ENCODE data around the gene ABHD17C.
A peak's percentile ranks its signal among the peaks of the same experiment; 100 is the strongest.

ABHD17C gene

DNA sequence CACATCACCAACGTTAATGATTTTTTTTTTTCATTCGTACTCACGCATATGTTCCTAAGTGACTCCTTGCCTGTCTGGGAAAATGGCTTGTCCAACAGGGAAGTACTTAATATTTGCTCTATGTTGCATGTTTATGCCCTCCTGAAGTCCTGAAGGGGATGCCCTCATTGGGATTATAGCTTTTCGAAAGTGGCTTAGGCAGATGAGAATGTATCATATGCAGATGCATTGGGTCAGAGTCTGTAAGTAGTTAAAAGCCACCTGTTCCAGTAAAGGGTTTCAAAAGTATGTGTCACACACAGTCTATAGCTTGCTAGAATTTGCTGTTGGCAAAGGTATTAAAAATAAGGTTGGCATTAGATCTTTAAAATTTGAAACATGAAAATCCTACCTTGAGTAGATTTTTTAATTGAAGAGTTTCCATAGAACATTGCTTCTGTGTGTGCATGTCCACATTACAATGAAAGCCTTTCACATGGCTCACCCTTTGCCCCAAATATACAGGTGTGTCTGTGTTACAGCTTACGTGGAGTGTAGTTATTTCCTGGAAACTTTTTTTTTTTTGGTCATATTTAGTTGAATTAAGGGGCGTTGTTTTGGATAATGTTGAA, 2.1 kb downstream of the ABHD17C start:
- H3K27me3 Mint-ChIP-seq = peaks cover 5% of the 10 kb centered on the region
- H3K27ac Mint-ChIP-seq = no peak overlapping the region
- H3K36me3 Mint-ChIP-seq = no peaks in the 10 kb centered on the region
- H3K4me3 Mint-ChIP-seq = peak overlapping the region; percentile 5
- DNase-seq (ENCODE audit: low spot score in 2 of 2) (no peak), ATAC-seq (ENCODE audit: low read depth) (no peak)
- no peaks in the 10 kb centered on the region for H3K9me3 Mint-ChIP-seq
- H3K4me1 Mint-ChIP-seq = peaks cover 9% of the 10 kb centered on the region

DNA sequence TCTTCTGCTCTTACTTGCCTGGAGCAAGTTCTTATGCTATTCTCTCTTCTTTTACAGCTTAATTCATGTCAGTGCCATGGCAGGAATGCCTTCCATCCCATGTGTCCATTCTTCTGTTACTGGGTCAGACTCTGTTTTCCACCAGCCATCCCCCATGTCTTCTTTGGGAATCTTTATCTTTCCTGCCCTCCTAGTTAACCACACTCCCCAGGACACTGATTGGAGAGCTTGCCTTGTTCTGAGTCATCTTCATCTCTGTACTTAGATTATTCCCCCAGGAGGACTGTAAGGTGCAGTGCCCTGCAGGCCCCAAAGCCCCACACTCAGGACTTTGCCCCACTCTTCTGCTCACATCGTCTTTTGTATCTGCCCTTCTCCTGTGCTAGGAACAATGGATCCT, 3.6 kb downstream of the ABHD17C start:
- H3K9me3 Mint-ChIP-seq = no peaks in the 10 kb centered on the region

DNA sequence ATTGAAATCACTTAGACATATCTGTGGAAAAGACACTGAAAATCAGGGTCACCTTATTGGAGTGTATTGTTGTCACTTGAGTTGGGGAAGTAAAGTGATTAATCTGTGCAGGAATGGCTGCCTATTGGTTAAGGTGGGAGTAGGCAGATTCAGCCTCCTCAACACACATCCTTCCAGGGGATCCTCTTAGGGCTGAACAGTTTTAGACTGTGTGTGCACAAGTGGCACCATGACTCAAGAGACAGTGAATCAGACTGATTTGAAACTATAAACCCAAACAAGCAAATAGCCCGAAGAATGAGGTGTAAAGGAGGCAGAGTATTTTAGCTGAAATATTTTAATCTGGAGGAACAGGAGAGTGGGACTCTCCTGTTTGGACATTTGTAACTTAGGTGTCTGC, 4.9 kb downstream of the ABHD17C start:
- no peak for DNase-seq (ENCODE audit: low spot score in 2 of 2)

More for the DNA sequence above, 3.6 kb downstream of the ABHD17C start:
- ATAC-seq (ENCODE audit: low read depth) (no peak), DNase-seq (ENCODE audit: low spot score in 2 of 2) (no peak)
- Mint-ChIP-seq H3K4me1 (peaks cover 9% of the 10 kb centered on the region), H3K27ac (no peak overlapping the region), H3K4me3 (no peak overlapping the region), H3K36me3 (no peaks in the 10 kb centered on the region), H3K27me3 (peaks cover 6% of the 10 kb centered on the region)

DNA sequence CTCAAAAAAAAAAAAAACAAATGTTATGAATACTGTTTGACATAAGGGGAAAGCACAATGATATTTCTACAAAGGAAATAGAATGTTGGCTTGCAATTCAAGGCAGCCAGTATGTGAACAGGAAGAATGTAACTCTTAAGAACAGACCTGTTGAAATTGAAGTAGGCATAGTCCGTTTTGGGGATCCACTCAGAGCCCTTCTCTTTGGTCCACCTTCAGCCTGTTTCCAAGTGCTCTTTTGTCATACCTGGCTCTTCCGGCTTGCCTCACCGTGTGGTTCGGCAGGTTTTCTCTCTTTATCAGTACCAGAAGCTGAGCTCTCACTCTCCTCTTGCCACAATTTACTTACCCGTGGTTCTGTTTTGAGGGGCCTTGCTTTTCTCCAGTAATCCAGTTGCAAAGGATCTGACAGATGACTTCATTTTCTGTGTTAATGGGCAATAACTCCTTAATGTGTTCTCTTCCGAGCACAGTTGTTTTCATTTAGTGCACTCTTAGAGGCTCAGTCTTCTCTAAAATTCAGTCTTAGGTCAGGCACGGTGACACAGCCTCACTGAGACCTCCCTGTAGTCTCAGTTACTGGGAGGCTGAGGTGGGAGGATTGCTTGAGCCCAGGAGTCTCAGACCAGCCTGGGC, 6.7 kb downstream of the ABHD17C start:
- DNase-seq (ENCODE audit: low spot score in 2 of 2) (no peak), ATAC-seq (ENCODE audit: low read depth) (no peak)
- Mint-ChIP-seq H3K27ac (no peak overlapping the region), H3K27me3 (peaks cover 8% of the 10 kb centered on the region), H3K9me3 (no peaks in the 10 kb centered on the region), H3K4me1 (no peaks in the 10 kb centered on the region), H3K4me3 (no peak overlapping the region), H3K36me3 (no peaks in the 10 kb centered on the region)

More for the DNA sequence above, 4.9 kb downstream of the ABHD17C start:
- no peak for ATAC-seq (ENCODE audit: low read depth)
- no peak overlapping the region for H3K4me3 Mint-ChIP-seq
- H3K27me3 Mint-ChIP-seq = peaks cover 8% of the 10 kb centered on the region
- H3K36me3 Mint-ChIP-seq = no peaks in the 10 kb centered on the region
- H3K4me1 Mint-ChIP-seq = peaks cover 5% of the 10 kb centered on the region
- no peaks in the 10 kb centered on the region for H3K9me3 Mint-ChIP-seq
- no peak overlapping the region for H3K27ac Mint-ChIP-seq

DNA sequence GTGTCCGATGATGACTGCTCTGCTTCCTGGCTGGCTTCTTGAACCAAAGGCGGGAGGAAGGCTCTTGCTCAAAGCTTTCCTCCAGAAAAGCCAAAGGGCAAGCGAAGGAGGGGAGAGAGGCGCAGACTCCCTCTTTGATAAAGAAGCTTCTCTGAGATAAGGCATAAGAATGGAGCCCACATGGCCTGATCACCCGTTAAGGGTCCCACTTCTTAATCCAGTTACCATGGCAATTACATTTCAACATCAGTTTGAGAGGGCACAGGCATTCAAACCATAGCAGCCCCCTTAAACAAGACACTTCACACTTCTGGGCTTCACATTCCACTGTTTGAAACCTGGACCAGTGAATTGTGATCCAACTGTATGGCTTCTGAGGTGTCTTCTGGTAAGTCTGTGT, 8.0 kb downstream of the ABHD17C start:
- H3K4me1 Mint-ChIP-seq = no peaks in the 10 kb centered on the region
- H3K4me3 Mint-ChIP-seq = no peak overlapping the region
- H3K36me3 Mint-ChIP-seq = no peaks in the 10 kb centered on the region
- ATAC-seq (ENCODE audit: low read depth) (no peak), DNase-seq (ENCODE audit: low spot score in 2 of 2) (no peak)
- H3K27ac Mint-ChIP-seq = no peak overlapping the region
- H3K9me3 Mint-ChIP-seq = no peaks in the 10 kb centered on the region
- H3K27me3 Mint-ChIP-seq = peaks cover 8% of the 10 kb centered on the region

DNA sequence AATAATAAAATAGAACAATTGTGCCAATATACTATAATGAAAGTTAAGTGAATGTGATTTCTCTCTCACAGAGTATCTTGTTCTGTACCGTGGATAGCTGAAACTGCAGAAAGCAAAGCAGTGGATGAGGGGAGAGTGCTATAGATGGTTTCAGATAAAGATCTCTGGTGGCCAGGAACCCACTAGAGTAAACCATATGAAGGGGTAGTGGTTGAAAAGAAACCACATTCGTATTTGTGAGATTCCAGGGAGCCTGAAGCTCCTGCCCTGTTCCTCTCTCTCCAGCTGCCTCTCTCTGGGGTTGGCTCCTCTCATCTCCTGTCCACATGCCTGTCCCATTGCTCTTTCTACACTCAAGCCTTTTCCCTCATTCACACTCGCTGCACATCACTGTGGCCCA, 8.9 kb downstream of the ABHD17C start:
- Mint-ChIP-seq H3K27ac (no peak overlapping the region), H3K36me3 (no peaks in the 10 kb centered on the region), H3K4me1 (no peaks in the 10 kb centered on the region), H3K27me3 (peaks cover 5% of the 10 kb centered on the region), H3K9me3 (no peaks in the 10 kb centered on the region), H3K4me3 (no peak overlapping the region)
- DNase-seq (ENCODE audit: low spot score in 2 of 2) (no peak), ATAC-seq (ENCODE audit: low read depth) (no peak)

DNA sequence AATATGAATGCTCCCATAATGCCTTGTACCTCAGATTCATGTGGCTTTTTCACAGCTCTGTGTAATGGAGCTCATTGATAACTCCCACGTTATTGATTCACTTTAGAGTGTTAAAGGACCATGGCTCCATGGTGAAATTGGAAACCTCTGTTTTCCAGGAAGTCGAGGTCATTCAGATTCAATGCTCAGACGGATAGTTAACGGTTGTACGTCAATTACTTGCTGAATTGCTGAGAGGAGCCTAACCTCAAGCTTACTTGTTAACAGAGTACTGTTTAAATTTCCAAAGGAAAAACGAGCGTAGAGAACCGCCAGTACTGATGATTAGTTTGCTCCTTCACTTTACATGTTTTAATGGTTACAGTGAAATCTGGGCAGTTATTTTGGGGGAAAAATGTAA, 11.1 kb downstream of the ABHD17C start:
- DNase-seq (ENCODE audit: low spot score in 2 of 2) (no peak), ATAC-seq (ENCODE audit: low read depth) (no peak)
- Mint-ChIP-seq H3K4me3 (no peak overlapping the region), H3K27me3 (peaks cover 3% of the 10 kb centered on the region), H3K9me3 (no peaks in the 10 kb centered on the region), H3K4me1 (no peaks in the 10 kb centered on the region), H3K27ac (no peak overlapping the region), H3K36me3 (no peaks in the 10 kb centered on the region)

DNA sequence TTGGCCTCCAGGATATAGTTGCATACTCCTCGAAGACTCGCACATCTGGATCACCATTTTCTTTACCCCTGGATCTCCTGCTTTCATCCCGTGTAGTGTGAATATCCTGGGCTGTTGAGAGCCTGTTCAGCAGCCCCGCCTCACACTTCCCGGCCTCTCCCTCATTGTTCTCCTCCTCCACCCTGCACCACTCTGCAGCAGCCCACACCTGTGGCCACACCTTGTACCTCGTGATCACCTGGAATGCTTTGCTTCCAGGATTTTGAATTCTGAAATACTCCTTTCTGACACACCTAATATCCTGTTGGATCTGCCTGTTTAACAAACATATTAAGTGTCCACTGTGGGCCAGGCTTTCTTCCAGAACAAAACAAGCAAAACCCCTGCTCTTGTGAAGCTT, 14.4 kb downstream of the ABHD17C start:
- H3K27ac Mint-ChIP-seq = no peak overlapping the region
- H3K36me3 Mint-ChIP-seq = no peaks in the 10 kb centered on the region
- no peaks in the 10 kb centered on the region for H3K27me3 Mint-ChIP-seq
- H3K4me1 Mint-ChIP-seq = no peaks in the 10 kb centered on the region
- H3K4me3 Mint-ChIP-seq = no peak overlapping the region
- ATAC-seq (ENCODE audit: low read depth) (no peak), DNase-seq (ENCODE audit: low spot score in 2 of 2) (no peak)
- no peaks in the 10 kb centered on the region for H3K9me3 Mint-ChIP-seq

DNA sequence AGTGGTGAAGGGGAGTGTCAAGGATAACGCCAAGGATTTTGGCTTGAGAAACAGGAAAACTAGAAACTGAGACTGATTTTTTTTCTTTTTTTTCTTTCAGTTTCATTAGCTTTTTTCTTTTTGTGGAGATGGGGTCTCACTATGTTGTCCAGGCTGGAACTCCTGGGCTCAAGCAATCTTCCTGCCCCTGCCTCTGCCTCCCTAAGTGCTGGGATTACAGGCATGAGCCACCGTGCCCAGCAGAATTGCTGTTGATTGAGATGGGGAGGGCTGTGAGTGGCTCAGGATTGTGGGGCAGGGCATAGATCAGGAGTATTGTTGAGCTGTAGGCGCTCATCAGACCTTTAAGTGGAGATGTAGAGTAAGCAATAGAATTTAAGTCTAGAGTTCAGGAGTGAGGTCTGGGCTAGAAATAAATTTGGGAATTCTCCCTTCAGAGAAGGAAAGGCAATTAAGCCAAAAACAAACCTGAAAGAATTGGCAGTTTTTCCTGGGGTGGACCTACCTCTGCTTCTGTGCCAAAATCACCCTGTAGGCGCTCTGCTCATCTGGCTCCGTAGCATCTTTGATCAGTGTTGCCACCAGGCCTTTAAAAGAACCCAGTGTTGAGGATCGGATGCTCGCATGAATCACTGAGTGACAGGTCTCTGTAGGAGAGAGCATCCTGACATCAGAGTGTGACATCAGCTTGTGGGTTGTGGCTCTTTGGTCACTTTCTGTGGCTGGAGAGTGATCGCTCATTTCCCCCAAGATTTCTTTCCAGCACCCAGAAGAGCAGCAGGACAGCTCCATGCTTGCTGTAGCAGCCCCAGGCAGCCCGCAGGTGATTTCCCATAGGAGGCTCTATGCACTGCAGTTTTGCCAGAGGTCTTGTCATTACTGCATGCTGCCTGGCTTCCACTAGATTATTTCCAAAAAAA, 15.8 kb downstream of the ABHD17C start:
- DNase-seq (ENCODE audit: low spot score in 2 of 2) (no peak), ATAC-seq (ENCODE audit: low read depth) (no peak)
- Mint-ChIP-seq H3K27ac (no peak overlapping the region), H3K4me3 (no peak overlapping the region), H3K9me3 (no peaks in the 10 kb centered on the region), H3K27me3 (no peaks in the 10 kb centered on the region), H3K4me1 (no peaks in the 10 kb centered on the region), H3K36me3 (no peaks in the 10 kb centered on the region)

DNA sequence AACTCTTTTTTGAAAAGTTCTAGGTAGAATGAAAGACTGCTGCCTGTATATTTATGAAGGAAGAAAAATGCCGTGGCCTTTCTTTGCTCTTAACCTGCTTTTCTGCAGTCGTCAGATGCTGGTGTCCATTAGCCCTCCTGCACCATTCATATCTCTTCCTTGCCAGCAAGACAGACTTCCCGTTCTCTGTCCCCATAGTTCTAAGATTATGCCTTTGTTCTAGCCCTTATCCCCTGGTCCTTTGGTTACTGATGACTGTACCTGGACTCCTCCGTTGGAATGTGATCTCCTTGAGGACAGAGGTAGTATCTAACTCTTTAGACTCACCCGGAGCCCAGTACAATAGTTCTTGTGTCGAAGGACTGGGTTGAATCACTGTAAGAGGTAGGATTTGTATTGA, 16.8 kb downstream of the ABHD17C start:
- no peak overlapping the region for H3K27ac Mint-ChIP-seq
- H3K4me3 Mint-ChIP-seq = no peak overlapping the region
- DNase-seq (ENCODE audit: low spot score in 2 of 2) (no peak), ATAC-seq (ENCODE audit: low read depth) (no peak)
- H3K36me3 Mint-ChIP-seq = no peaks in the 10 kb centered on the region
- H3K9me3 Mint-ChIP-seq = no peaks in the 10 kb centered on the region
- H3K4me1 Mint-ChIP-seq = no peaks in the 10 kb centered on the region
- no peaks in the 10 kb centered on the region for H3K27me3 Mint-ChIP-seq

DNA sequence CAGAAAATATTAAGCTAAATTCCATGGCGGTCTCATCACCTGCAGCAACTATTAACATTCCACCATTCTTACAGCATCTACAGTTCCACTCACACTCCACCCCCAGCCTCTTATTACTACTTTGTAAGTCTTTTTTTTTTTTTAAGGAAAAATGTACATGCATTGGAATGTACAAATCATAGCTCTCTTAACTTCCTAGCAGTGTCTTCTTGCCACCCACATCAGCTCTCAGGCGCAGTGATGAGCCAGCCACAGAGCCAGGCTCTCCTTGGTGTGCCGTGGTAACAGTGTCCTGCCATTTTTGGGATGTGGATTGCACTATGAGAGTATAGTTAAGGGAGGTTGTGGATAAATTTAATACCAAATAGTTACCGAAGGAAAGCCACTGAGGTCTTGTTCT, 17.8 kb downstream of the ABHD17C start:
- no peaks in the 10 kb centered on the region for H3K27me3 Mint-ChIP-seq
- no peak overlapping the region for H3K27ac Mint-ChIP-seq
- ATAC-seq (ENCODE audit: low read depth) = no peak
- H3K4me3 Mint-ChIP-seq = no peak overlapping the region
- H3K4me1 Mint-ChIP-seq = no peaks in the 10 kb centered on the region
- H3K36me3 Mint-ChIP-seq = no peaks in the 10 kb centered on the region
- H3K9me3 Mint-ChIP-seq = no peaks in the 10 kb centered on the region
- no peak for DNase-seq (ENCODE audit: low spot score in 2 of 2)

DNA sequence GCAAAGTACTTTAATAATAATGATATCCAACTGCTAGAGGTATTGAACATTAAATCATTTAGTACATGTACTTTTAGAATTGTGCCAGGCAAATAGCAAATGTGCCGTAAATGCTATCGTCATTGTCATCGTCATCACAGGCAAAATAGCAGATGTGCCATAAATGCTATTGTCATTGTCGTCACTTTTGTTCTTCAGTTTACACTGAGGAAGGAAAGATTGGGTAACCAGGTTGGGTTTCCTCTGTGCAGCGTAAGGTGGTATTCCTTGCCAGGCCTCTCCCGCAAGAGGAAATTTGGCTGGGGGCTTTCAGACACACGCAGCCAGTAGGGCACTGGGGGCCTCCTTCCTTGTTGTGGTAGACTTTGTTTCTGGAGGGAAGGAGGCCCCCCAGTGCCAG, 26.4 kb downstream of the ABHD17C start:
- no peak for DNase-seq (ENCODE audit: low spot score in 2 of 2)
- Mint-ChIP-seq H3K4me1 (no peaks in the 10 kb centered on the region), H3K27me3 (no peaks in the 10 kb centered on the region), H3K4me3 (no peak overlapping the region), H3K36me3 (no peaks in the 10 kb centered on the region), H3K27ac (no peak overlapping the region), H3K9me3 (no peaks in the 10 kb centered on the region)
- ATAC-seq (ENCODE audit: low read depth) = no peak

DNA sequence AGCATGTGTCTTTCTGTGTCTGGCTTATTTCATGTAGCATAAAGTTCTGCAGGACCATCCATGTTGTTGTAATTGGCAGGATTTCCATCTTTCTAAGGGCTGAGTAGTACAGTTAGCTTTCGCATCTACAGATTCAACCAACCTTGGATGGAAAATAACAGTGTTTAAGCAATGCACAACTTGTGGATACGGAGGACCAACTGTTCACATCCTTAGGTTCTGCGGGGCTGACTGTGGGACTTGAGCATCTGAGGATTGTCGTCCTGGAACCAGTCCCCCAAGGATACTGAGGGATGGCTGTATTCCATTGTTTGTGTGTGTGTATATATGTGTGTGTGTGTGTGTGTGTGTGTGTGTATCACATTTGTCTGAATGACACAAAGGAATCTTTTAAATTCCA, 27.7 kb downstream of the ABHD17C start:
- no peaks in the 10 kb centered on the region for H3K36me3 Mint-ChIP-seq

DNA sequence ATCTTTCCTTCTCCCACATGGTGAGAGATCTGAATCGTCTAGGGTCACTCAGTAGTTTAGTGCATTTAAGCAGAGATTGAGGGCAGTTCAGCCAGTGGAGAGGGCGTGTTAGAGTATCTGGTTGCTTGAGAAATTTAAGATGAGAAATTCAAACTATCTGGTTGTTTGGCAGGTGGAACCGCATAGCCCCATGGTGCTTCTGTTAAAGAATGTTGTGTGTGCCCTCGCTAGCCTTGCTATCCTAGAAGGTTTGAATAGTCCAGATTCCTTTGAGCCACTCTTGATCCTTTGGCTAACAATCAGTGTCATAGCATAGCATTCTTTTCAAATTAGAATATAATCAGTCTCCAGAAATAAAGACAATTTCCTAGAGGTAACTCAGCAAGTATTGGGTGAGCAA, 32.1 kb downstream of the ABHD17C start:
- H3K27me3 Mint-ChIP-seq = no peaks in the 10 kb centered on the region
- ATAC-seq (ENCODE audit: low read depth) (no peak), DNase-seq (ENCODE audit: low spot score in 2 of 2) (no peak)
- H3K4me1 Mint-ChIP-seq = no peaks in the 10 kb centered on the region
- no peaks in the 10 kb centered on the region for H3K36me3 Mint-ChIP-seq
- H3K27ac Mint-ChIP-seq = no peak overlapping the region
- H3K4me3 Mint-ChIP-seq = no peak overlapping the region
- H3K9me3 Mint-ChIP-seq = no peaks in the 10 kb centered on the region

More for the DNA sequence above, 27.7 kb downstream of the ABHD17C start:
- DNase-seq (ENCODE audit: low spot score in 2 of 2) (no peak), ATAC-seq (ENCODE audit: low read depth) (no peak)
- H3K27ac Mint-ChIP-seq = no peak overlapping the region
- no peaks in the 10 kb centered on the region for H3K27me3 Mint-ChIP-seq
- H3K4me3 Mint-ChIP-seq = no peak overlapping the region
- H3K4me1 Mint-ChIP-seq = no peaks in the 10 kb centered on the region
- H3K9me3 Mint-ChIP-seq = no peaks in the 10 kb centered on the region
